AG08395 (cell line): ENCODE data around the gene CDH23.
A peak's percentile ranks its signal among the peaks of the same experiment; 100 is the strongest.

ENCODE experiments used
- DNase-seq: peaks from one replicate; pipeline ENCODE4 v3.0.0; 2012; ENCODE audit warnings: mixed read lengths, low spot score

CDH23 gene

GRCh38 chr10:71708897-71709882 lies 312.5 kb downstream of the CDH23 start:
- no peak for DNase-seq

DNA sequence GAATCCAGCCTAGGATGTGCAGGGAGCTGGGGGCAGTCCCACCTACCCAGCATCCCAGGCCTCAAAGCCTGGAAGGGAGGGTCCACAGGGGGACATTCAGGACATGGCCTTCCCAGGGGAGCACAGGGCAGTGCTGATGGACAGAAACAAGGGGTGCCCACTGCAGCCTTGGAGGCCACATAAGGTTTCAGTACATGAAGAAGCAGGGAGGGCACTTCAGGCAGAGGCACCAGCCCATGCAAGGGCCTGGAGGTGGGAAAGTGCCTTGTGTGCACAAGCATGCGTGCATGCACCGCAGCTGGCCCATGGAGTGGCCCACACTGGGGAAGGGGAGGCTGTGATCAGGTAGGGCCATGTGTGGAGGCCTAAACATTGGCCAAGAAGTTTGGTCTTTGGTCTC lies 313.8 kb downstream of the CDH23 start:
- DNase-seq, result no peak

- DNase-seq, result no peak
Observed at GRCh38 chr10:71711052-71711623, 314.4 kb downstream of the CDH23 start.

DNA sequence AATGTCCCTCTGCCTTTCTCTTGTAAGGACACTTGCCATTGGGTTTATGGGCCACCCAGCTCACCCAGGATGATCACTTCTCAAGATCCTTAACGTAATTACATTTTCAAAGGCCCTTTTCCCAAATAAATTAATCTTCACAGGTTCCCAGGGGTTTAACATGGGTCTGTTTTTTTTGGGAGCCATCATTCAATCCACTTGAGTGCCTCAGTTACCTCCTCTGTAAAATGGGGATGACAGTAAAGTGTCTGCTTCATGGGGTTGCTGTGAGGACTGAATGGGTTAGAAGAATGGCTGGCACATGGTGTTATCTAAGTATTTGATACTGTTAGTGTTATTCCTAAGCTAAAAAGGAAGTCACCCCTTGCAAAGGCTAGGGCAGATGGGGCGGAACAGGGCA lies 315.4 kb downstream of the CDH23 start:
- DNase-seq, result no peak

GRCh38 chr10:71712572-71713134 lies 315.9 kb downstream of the CDH23 start:
- no peak for DNase-seq

DNA sequence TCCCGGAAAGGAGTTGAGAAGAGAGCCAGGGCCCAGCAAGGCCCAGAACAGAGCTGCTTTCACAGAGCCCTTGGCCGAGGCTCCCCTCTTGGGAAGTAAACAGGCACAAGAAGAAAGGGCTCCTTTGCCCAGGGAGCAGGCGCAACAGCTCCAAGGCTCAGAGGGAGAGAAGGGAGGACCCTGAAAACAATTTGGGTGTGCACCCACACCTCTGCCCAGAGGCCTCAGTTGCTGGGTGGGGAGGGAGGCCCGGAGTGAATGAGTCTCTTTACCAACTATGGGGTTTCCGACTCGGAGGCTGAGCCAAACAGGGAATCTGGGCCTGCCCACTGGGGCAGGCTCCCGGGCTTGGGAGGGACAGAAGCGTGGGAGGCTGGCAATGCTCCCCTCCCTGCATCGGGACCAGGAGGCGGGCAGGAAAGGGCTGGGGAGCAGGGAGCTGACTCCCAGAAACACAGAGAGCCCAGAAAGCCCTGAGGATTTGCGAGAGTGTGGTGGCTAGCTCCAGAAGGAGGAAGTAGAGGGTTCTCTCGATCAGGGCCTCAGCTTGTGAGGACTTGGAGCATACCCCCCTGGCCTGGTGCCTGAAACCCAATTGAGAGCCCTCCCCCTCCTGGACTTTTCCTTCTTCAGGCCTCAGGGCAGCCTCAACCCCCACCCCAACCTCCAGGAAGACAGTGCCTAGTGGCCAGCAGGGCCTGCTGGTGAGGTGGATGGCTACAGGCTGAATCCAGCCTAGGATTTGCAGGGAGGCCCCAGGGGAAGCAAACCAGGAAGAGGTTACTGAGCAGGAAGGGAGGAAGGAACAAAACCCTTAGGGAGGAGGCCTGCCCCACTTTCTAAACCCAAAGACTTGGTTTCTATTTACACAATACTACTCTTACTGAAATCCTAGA lies 316.7 kb downstream of the CDH23 start:
- peak; percentile 97 for DNase-seq

DNA sequence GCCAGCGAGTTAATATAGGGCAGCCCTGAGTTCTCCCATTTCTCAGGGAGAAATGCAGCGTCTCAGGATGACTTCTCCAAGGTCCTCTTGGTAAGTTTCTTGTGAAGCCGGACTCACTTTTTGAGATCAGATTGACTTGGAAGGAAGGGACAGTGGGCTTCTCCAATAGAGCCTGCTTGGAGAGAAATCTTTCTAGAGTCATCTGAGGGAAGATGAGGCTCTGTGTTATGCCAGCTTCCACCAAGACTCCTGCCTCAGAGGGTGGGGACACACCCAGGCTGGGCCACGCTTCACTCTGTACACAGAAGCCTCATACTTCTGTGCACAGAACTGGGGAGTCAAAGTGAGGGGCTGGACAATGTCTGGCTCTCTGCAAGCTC lies 317.3 kb downstream of the CDH23 start:
- DNase-seq, result no peak

DNA sequence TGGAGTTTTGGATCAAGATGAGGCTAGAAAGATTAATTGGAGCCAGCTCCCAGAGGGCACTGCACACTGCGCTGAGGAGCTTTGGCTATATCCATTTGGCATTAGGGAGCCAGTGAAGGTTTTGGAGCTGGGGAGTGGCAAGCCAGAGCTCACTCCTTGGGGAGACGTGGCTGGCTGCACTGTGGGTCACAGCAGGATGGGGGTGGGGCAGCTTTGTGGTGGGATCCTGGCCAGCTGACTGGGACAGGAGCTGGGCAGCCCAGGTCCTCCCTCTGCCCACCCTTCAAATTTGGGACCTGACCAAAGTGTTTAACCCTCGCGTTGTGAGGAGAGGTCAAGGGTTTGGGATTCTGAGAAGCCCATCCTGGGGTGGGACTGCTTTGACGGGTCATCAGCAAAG lies 317.9 kb downstream of the CDH23 start:
- DNase-seq, result no peak

DNA sequence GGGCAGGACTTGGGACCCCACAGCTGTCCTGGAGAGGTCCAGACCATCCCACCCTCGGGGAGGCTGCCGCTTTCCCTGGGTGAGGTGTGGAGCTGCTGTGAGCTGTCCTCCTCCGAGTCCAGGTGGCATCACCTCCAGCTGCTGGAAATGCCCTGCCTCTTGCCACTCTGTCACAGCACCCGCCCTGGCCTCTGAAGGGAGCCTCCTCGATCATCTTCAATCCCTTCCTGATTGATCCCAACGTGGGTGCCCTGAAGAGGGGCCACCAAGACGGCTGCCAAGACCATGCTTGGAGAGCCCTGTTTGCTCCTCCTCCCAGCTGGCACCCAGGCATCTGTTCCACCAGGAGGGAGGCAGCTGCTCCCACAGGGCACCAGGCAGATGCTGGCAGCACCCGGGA lies 318.3 kb downstream of the CDH23 start:
- no peak for DNase-seq

DNA sequence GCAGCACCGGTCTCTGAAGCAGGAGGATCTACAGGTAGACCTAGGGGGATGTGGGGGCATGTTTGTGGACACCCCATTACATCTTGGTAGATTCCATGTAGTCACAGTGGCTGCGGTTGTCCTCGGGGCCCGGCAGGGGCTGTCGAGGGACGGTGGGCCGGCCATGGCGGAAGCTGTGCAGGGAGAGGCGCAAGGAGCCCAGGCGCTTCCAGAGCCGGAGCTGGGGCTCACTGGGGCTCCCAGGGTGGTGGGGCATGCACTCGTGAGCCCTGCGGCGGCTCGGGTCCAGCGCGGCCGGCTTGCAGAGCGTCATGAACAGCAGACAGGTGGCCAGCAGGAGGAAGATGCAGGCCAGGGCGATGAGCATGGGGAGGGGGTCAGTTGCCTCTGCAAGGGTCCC lies 319.1 kb downstream of the CDH23 start:
- DNase-seq, result no peak

GRCh38 chr10:71716426-71716825 lies 319.7 kb downstream of the CDH23 start:
- no peak for DNase-seq

DNA sequence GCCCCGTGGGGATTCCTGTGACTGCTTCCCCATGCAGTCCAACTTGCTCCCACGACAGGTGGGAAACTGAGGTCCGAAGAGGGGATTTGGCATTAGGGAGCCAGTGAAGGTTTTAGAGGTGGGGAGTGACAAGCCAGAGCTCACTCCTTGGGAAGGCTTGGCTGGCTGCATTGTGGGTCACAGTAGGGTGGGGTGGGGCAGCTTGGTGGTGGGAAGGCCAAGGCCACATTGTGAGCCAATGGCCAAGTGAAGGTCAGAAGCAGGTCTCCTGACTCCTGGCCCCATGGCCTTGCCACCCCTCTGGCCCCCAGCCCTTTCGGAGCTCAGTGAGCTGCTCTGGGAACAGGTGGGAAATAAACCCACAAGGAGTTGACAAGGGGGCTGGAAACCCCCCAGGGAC lies 320.3 kb downstream of the CDH23 start:
- no peak for DNase-seq

- no peak for DNase-seq
Observed at GRCh38 chr10:71717551-71717951, 320.8 kb downstream of the CDH23 start.

- no peak for DNase-seq
Observed at GRCh38 chr10:71718165-71718698, 321.5 kb downstream of the CDH23 start.

DNA sequence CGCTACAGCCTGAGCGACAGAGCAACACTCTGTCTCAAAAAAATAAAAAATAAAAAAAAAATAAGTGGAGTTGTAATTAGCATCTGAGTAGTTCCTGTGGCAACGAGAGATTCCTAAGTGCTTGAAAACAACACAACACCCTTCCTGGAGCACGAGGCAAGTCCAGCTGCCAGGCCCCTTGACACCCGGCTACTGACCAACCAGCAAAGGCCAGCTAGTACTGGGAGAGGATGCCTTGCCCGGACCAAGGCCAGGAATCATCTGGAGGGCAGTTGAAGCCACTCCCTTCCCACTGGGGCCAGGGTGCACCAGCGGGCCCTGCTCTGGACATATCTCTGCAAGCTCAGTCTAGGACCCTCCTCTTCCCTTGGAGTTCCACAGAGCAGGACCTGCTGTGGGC lies 322.3 kb downstream of the CDH23 start:
- DNase-seq, result peak; percentile 80

DNA sequence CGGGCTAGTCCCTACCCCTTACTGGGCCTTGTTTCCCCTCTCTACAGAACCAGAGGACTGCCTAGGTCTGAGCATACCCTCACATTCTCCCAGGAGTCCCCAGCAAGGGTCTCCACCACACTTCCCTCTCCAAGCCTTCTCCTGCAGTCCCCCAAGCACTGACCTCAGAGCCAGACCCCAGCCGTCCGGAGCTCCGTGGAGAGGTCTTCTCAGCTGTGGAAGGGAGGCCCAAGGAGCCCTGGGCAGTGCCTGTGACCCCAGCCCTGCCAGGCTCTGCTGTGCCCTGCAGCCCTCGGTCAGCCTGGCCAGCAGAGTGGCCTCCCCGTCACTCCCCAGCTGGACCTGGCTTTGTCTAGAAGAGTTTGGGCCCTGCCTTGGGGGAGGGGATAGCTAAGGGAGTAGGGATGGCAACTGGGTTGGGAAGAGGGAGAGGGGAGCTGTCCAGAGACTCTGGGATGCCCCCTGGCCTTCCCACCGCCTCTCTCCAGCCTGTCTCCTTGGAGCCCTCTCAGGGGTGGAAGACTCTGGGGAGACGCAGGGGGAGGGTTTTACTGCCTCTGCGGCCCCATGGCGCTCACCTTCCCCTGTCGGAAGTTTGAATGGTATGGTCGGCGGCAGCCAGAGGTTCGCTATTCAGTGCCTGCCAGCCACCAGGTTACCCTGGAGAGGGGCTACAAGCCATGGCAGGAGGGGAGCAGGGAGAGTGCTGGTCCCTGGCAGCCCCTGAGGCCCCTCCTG lies 322.9 kb downstream of the CDH23 start, which contains the start of gene C10orf105:
TSS of gene C10orf105 (minus strand) at position 315 of the 738 bp plus-strand sequence. CDS start 3,441 bp downstream, outside the sequence.
- DNase-seq, result no peak

DNA sequence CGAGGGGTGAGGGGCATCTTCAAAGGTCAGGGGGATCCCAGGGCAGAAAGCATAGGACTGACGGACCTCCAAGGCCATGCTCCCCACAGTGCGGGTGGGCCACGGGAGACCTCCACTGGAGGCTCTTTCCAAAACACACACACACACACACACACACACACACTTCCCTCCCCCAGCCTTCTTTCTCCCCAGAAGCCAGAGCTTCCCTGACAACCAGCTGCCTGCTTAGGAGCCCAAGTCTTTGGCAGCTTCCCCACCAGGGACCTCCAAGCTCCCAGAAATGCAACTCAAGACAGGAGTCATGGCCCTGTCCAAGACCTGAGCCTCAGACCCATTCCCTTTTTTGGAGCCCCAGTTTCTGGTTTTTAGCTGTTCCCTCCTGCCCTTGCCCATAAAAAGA lies 323.6 kb downstream of the CDH23 start:
- no peak for DNase-seq

GRCh38 chr10:71721313-71721712 lies 324.6 kb downstream of the CDH23 start:
- no peak for DNase-seq

- no peak for DNase-seq
Observed at GRCh38 chr10:71722849-71723248, 326.1 kb downstream of the CDH23 start.

DNA sequence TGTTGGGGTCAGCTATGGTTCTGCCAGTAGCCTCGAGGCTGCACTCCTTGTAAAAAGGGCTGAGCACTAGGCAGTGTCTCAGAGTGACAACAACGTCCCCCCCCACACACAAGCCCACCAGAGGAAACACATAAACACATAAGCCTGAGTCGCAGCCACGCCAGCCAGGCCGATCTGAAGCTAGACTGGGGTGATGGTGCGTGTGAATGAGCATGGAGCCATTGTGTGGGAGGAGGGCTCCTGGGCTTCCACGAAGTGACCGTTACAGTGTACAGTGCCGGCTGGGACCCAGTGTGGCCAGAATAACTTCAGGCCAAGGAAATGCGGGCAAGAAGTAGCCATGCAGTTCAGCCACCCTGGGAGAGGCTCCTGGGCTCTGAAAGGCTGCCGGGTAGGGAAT lies 326.6 kb downstream of the CDH23 start:
- no peak for DNase-seq

GRCh38 chr10:71724539-71724938 lies 327.8 kb downstream of the CDH23 start:
- no peak for DNase-seq
